ENCODE results near the gene SDHB.

The SDHB gene

GRCh38 chr1:17045634-17046333 is 8.0 kb downstream of the SDHB start:
- no peaks in the 10 kb centered on the region for H3K9me3 ChIP-seq (ENCODE audit: control insufficient read depth, insufficient read depth, low read length)
- H3K27me3 ChIP-seq (ENCODE audit: control insufficient read depth, insufficient read depth, low read length) = no peaks in the 10 kb centered on the region
- no peak overlapping the region for H3K4me3 ChIP-seq (ENCODE audit: low read depth, low read length)
- H3K36me3 ChIP-seq (ENCODE audit: control insufficient read depth, insufficient read depth, low read length) = peaks cover 52% of the 10 kb centered on the region
- 0 out of 2 replicates have a peak, but pooled peaks cover 3% of the 10 kb centered on the region for H3K4me1 ChIP-seq (ENCODE audit: control insufficient read depth, insufficient read depth, low read length)
- H3K9ac ChIP-seq (ENCODE audit: low read depth, low read length) = no peak overlapping the region
- H3K27ac ChIP-seq (ENCODE audit: low read depth, low read length) = no peak overlapping the region

DNA sequence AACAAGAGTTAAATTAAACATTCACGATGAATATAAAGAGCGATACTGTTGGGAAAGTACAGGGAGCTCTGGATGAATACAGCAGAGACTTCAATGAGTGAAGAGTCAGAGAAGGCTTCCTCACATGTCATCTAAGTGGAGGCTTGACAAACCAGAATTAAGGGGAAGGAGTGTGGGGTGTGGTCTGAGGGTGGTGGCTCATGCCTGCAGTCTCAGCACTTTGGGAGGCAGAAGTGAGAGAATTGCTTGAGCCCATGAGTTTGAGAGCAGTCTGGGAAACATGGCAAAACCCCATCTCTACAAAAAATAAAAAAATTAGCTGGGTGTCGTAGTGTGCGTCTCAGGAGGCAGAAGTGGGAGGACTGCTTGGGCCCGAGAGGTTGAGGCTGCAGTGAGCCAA is 8.7 kb downstream of the SDHB start:
- no peaks in the 10 kb centered on the region for H3K27me3 ChIP-seq (ENCODE audit: control insufficient read depth, insufficient read depth, low read length)
- H3K9me3 ChIP-seq (ENCODE audit: control insufficient read depth, insufficient read depth, low read length) = no peaks in the 10 kb centered on the region
- H3K4me3 ChIP-seq (ENCODE audit: low read depth, low read length) = no peak overlapping the region
- H3K27ac ChIP-seq (ENCODE audit: low read depth, low read length) = no peak overlapping the region
- H3K9ac ChIP-seq (ENCODE audit: low read depth, low read length) = no peak overlapping the region
- 0 out of 2 replicates have a peak, but pooled peaks cover 3% of the 10 kb centered on the region for H3K4me1 ChIP-seq (ENCODE audit: control insufficient read depth, insufficient read depth, low read length)
- H3K36me3 ChIP-seq (ENCODE audit: control insufficient read depth, insufficient read depth, low read length) = peaks cover 52% of the 10 kb centered on the region

- Histone ChIP-seq H3K9me3 (ENCODE audit: control insufficient read depth, insufficient read depth, low read length) (no peaks in the 10 kb centered on the region), H3K4me1 (ENCODE audit: control insufficient read depth, insufficient read depth, low read length) (0 out of 2 replicates have a peak, but pooled peaks cover 3% of the 10 kb centered on the region), H3K27ac (ENCODE audit: low read depth, low read length) (no peak overlapping the region), H3K27me3 (ENCODE audit: control insufficient read depth, insufficient read depth, low read length) (no peaks in the 10 kb centered on the region), H3K4me3 (ENCODE audit: low read depth, low read length) (no peak overlapping the region), H3K36me3 (ENCODE audit: control insufficient read depth, insufficient read depth, low read length) (peaks cover 60% of the 10 kb centered on the region), H3K9ac (ENCODE audit: low read depth, low read length) (no peak overlapping the region)
Observed at GRCh38 chr1:17043676-17044075, 10.2 kb downstream of the SDHB start.

GRCh38 chr1:17040135-17040534 is 13.7 kb downstream of the SDHB start:
- H3K27me3 ChIP-seq (ENCODE audit: control insufficient read depth, insufficient read depth, low read length) = no peaks in the 10 kb centered on the region
- peaks cover 79% of the 10 kb centered on the region for H3K36me3 ChIP-seq (ENCODE audit: control insufficient read depth, insufficient read depth, low read length)
- H3K4me3 ChIP-seq (ENCODE audit: low read depth, low read length) = no peak overlapping the region
- no peak overlapping the region for H3K27ac ChIP-seq (ENCODE audit: low read depth, low read length)
- no peaks in the 10 kb centered on the region for H3K4me1 ChIP-seq (ENCODE audit: control insufficient read depth, insufficient read depth, low read length)
- no peaks in the 10 kb centered on the region for H3K9me3 ChIP-seq (ENCODE audit: control insufficient read depth, insufficient read depth, low read length)
- no peak overlapping the region for H3K9ac ChIP-seq (ENCODE audit: low read depth, low read length)

GRCh38 chr1:17039522-17039921 is 14.3 kb downstream of the SDHB start:
- H3K9ac ChIP-seq (ENCODE audit: low read depth, low read length) = no peak overlapping the region
- peaks cover 77% of the 10 kb centered on the region for H3K36me3 ChIP-seq (ENCODE audit: control insufficient read depth, insufficient read depth, low read length)

DNA sequence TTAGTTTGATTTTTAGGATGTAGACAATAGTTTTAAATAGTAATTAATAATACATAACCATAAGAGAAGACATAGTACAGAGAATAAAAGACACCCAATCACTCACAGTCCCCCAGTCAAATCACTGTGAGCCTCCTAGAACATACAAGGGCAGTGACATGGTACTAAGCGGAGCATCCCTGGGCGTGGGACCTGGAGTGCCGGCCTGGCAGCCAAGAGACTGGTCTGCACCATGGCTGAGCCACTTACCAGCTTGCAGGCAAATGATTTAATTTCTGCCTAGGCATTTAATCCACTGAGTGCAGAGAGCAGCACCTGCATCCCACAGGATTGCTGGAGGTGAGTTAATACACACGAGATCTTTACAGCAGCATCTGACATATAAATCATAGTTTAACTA is 20.4 kb downstream of the SDHB start:
- no peak overlapping the region for H3K9ac ChIP-seq (ENCODE audit: low read depth, low read length)
- no peaks in the 10 kb centered on the region for H3K4me1 ChIP-seq (ENCODE audit: control insufficient read depth, insufficient read depth, low read length)
- H3K9me3 ChIP-seq (ENCODE audit: control insufficient read depth, insufficient read depth, low read length) = no peaks in the 10 kb centered on the region
- peaks cover 55% of the 10 kb centered on the region for H3K36me3 ChIP-seq (ENCODE audit: control insufficient read depth, insufficient read depth, low read length)
- no peak overlapping the region for H3K27ac ChIP-seq (ENCODE audit: low read depth, low read length)
- H3K27me3 ChIP-seq (ENCODE audit: control insufficient read depth, insufficient read depth, low read length) = no peaks in the 10 kb centered on the region
- no peak overlapping the region for H3K4me3 ChIP-seq (ENCODE audit: low read depth, low read length)

More at GRCh38 chr1:17039522-17039921, 14.3 kb downstream of the SDHB start:
- Histone ChIP-seq H3K4me1 (ENCODE audit: control insufficient read depth, insufficient read depth, low read length) (no peaks in the 10 kb centered on the region), H3K4me3 (ENCODE audit: low read depth, low read length) (no peak overlapping the region), H3K9me3 (ENCODE audit: control insufficient read depth, insufficient read depth, low read length) (no peaks in the 10 kb centered on the region), H3K27me3 (ENCODE audit: control insufficient read depth, insufficient read depth, low read length) (no peaks in the 10 kb centered on the region), H3K27ac (ENCODE audit: low read depth, low read length) (no peak overlapping the region)

GRCh38 chr1:17032741-17033140 is 21.1 kb downstream of the SDHB start:
- H3K27ac ChIP-seq (ENCODE audit: low read depth, low read length) = no peak overlapping the region
- H3K9me3 ChIP-seq (ENCODE audit: control insufficient read depth, insufficient read depth, low read length) = no peaks in the 10 kb centered on the region
- H3K27me3 ChIP-seq (ENCODE audit: control insufficient read depth, insufficient read depth, low read length) = no peaks in the 10 kb centered on the region
- no peaks in the 10 kb centered on the region for H3K4me1 ChIP-seq (ENCODE audit: control insufficient read depth, insufficient read depth, low read length)
- no peak overlapping the region for H3K9ac ChIP-seq (ENCODE audit: low read depth, low read length)
- peaks cover 59% of the 10 kb centered on the region for H3K36me3 ChIP-seq (ENCODE audit: control insufficient read depth, insufficient read depth, low read length)
- H3K4me3 ChIP-seq (ENCODE audit: low read depth, low read length) = no peak overlapping the region

DNA sequence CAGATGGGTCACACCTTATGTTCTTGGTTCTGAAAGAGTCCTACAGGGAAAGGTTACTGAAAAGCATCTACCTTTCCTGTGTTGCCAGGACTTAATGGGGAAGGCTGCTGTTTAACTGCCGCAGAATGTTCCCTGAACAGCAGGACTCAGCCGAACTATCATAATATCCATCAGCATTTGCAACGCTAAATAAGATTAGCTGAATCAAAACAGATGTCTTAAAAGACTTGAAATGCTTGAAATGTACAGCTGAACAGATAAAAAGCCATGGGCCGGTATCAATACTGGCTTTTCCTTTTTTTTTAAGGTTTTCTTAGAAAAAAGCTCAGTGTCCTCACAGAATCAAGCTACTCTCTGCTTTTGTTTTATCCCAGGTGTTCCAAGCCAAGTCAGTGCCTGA is 22.4 kb downstream of the SDHB start:
- Histone ChIP-seq H3K9me3 (ENCODE audit: control insufficient read depth, insufficient read depth, low read length) (no peaks in the 10 kb centered on the region), H3K36me3 (ENCODE audit: control insufficient read depth, insufficient read depth, low read length) (peaks cover 62% of the 10 kb centered on the region), H3K4me3 (ENCODE audit: low read depth, low read length) (no peak overlapping the region), H3K27ac (ENCODE audit: low read depth, low read length) (no peak overlapping the region), H3K27me3 (ENCODE audit: control insufficient read depth, insufficient read depth, low read length) (no peaks in the 10 kb centered on the region), H3K9ac (ENCODE audit: low read depth, low read length) (no peak overlapping the region), H3K4me1 (ENCODE audit: control insufficient read depth, insufficient read depth, low read length) (no peaks in the 10 kb centered on the region)

- no peak overlapping the region for H3K9ac ChIP-seq (ENCODE audit: low read depth, low read length)
- no peaks in the 10 kb centered on the region for H3K4me1 ChIP-seq (ENCODE audit: control insufficient read depth, insufficient read depth, low read length)
- H3K27me3 ChIP-seq (ENCODE audit: control insufficient read depth, insufficient read depth, low read length) = no peaks in the 10 kb centered on the region
- H3K36me3 ChIP-seq (ENCODE audit: control insufficient read depth, insufficient read depth, low read length) = peaks cover 69% of the 10 kb centered on the region
- no peak overlapping the region for H3K27ac ChIP-seq (ENCODE audit: low read depth, low read length)
- no peak overlapping the region for H3K4me3 ChIP-seq (ENCODE audit: low read depth, low read length)
- no peaks in the 10 kb centered on the region for H3K9me3 ChIP-seq (ENCODE audit: control insufficient read depth, insufficient read depth, low read length)
Observed at GRCh38 chr1:17030206-17030605, 23.6 kb downstream of the SDHB start.

- Histone ChIP-seq H3K27me3 (ENCODE audit: control insufficient read depth, insufficient read depth, low read length) (no peaks in the 10 kb centered on the region), H3K9ac (ENCODE audit: low read depth, low read length) (no peak overlapping the region), H3K4me3 (ENCODE audit: low read depth, low read length) (no peak overlapping the region), H3K9me3 (ENCODE audit: control insufficient read depth, insufficient read depth, low read length) (no peaks in the 10 kb centered on the region), H3K4me1 (ENCODE audit: control insufficient read depth, insufficient read depth, low read length) (no peaks in the 10 kb centered on the region), H3K27ac (ENCODE audit: low read depth, low read length) (no peak overlapping the region), H3K36me3 (ENCODE audit: control insufficient read depth, insufficient read depth, low read length) (peaks cover 78% of the 10 kb centered on the region)
Observed at GRCh38 chr1:17028662-17029188, 25.1 kb downstream of the SDHB start.

GRCh38 chr1:17027900-17028299 is 25.9 kb downstream of the SDHB start:
- Histone ChIP-seq H3K9ac (ENCODE audit: low read depth, low read length) (no peak overlapping the region), H3K27me3 (ENCODE audit: control insufficient read depth, insufficient read depth, low read length) (no peaks in the 10 kb centered on the region), H3K4me3 (ENCODE audit: low read depth, low read length) (no peak overlapping the region), H3K4me1 (ENCODE audit: control insufficient read depth, insufficient read depth, low read length) (no peaks in the 10 kb centered on the region), H3K27ac (ENCODE audit: low read depth, low read length) (no peak overlapping the region), H3K9me3 (ENCODE audit: control insufficient read depth, insufficient read depth, low read length) (no peaks in the 10 kb centered on the region), H3K36me3 (ENCODE audit: control insufficient read depth, insufficient read depth, low read length) (peaks cover 78% of the 10 kb centered on the region)
